Nephron (organoid): ENCODE data around the gene KLHL22.

Experiments used
- H3K27ac Mint-ChIP-seq, 3 experiments: 2 replicates each; pipeline ENCODE4 v1.8.0; 2020; ENCODE audit warnings: mixed read lengths in 3 of 3, mild to moderate bottlenecking in 2 of 3, moderate library complexity in 1 of 3
- H3K27me3 Mint-ChIP-seq: 2 replicates; pipeline ENCODE4 v1.8.0; 2021; ENCODE audit warnings: low read depth, mild to moderate bottlenecking, moderate library complexity, mixed read lengths
- H3K36me3 Mint-ChIP-seq: 2 replicates; pipeline ENCODE4 v1.8.0; 2020; ENCODE audit warnings: low read depth, mixed read lengths
- H3K4me1 Mint-ChIP-seq: 2 replicates; pipeline ENCODE4 v1.8.0; 2020; ENCODE audit warnings: mixed read lengths
- H3K4me3 Mint-ChIP-seq, 3 experiments: 2 replicates each; pipeline ENCODE4 v1.8.0; 2020; ENCODE audit warnings: mild to moderate bottlenecking in 3 of 3, mixed read lengths in 3 of 3, moderate library complexity in 2 of 3
- H3K9me3 Mint-ChIP-seq: 2 replicates; pipeline ENCODE4 v1.8.0; 2020; ENCODE audit warnings: mixed read lengths
- CTCF ChIP-seq, 3 experiments: fragments of 200-600 bp; sonication (generic); IDR thresholded peaks; one replicate each; pipeline ENCODE4 v1.5.0; 2021; ENCODE audit warnings: antibody characterized with exemption in 3 of 3; ENCODE audit not compliant: unreplicated experiment in 3 of 3

Gene KLHL22

DNA sequence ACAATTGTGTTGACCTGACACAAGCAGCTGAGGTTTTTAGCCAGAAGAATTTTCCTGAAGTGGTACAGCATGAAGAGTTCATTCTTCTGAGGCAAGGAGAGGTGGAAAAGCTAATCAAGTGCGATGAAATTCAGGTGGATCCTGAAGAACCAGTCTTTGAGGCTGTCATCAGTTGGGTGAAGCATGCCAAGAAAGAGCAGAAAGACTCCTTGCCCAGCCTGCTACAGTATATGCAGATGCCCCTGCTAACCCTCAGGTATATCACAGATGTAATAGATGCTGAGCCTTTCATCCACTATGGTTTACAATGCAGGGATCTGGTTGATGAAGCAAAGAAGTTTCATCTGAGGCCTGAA lies 45.1 kb downstream of the KLHL22 start:
- Mint-ChIP-seq H3K27me3 (no peaks in the 10 kb centered on the region), H3K9me3 (no peaks in the 10 kb centered on the region), H3K4me3 (no peak overlapping the region), H3K27ac (no peak overlapping the region), H3K4me1 (no peaks in the 10 kb centered on the region), H3K36me3 (peaks cover 49% of the 10 kb centered on the region)
- TF ChIP-seq CTCF (IDR thresholded peaks at IDR 0.05; ENCODE audit: unreplicated experiment in 3 of 3): no peak

DNA sequence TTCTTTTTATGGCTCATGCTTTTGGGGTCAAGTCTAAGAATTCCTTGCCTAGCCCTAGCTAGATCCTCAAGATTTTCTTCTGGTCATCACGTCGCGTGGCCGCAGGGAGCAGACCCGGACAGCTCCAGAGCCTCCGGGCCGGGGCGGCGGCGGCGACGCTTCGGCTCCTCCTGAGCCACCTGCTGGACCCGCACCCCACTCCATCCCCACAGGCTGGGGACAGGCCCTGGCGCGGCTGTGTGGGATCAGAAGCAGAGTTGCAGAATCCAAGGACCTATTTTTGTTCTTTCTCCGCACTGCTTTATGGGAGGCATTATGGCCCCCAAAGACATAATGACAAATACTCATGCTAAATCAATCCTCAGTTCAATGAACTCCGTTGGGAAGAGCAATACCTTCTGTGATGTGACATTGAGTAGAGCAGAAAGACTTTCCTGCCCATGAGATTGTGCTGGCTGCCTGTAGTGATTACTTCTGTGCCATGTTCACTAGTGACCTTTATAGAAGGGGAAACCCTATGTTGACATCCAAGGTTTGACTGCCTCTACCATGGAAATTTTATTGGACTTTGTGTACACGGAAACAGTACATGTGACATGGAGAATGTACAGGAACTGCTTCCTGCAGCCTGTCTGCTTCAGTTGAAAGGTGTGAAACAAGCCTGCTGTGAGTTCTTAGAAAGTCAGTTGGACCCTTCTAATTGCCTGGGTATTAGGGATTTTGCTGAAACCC lies 45.6 kb downstream of the KLHL22 start:
- TF ChIP-seq CTCF (IDR thresholded peaks at IDR 0.05; ENCODE audit: unreplicated experiment in 3 of 3): no peak
- Mint-ChIP-seq H3K4me1 (no peaks in the 10 kb centered on the region), H3K36me3 (peaks cover 45% of the 10 kb centered on the region), H3K4me3 (no peak overlapping the region), H3K27ac (no peak overlapping the region), H3K27me3 (no peaks in the 10 kb centered on the region), H3K9me3 (no peaks in the 10 kb centered on the region)

GRCh38 chr22:20448630-20449029 lies 47.0 kb downstream of the KLHL22 start:
- peaks cover 51% of the 10 kb centered on the region for H3K36me3 Mint-ChIP-seq
- H3K4me1 Mint-ChIP-seq: no peaks in the 10 kb centered on the region
- no peak for TF ChIP-seq CTCF (IDR thresholded peaks at IDR 0.05; ENCODE audit: unreplicated experiment in 3 of 3)
- H3K4me3 Mint-ChIP-seq: no peak overlapping the region
- no peak overlapping the region for H3K27ac Mint-ChIP-seq
- no peaks in the 10 kb centered on the region for H3K9me3 Mint-ChIP-seq
- no peaks in the 10 kb centered on the region for H3K27me3 Mint-ChIP-seq

DNA sequence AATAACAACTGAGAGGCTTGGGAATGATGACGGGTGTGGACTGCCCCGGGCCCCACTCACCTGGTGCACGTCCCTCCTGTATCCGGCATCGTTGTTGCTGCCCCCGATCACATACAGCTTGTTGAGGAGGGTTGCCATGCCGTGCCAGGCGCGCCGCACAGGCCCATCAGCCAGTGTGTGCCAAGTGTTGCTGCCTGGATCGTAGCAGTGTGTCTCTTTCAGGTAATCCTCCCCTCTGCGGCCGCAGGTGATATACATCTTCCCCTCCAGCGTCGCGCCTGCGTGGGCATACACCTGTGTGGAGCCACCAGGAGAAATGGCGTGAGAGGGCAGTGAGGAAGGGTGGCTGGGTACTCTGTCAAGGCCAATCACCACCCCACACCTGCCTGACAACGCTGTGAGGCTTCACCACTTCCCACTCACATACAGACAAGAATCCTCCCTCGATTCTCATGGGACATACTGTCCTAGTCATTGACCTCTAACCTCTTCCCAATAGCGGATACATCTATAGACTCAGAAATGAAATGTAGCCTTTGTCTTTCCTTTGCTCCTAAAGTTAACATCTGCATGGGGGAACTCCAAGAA lies 49.1 kb downstream of the KLHL22 start:
- peaks cover 46% of the 10 kb centered on the region for H3K36me3 Mint-ChIP-seq
- H3K9me3 Mint-ChIP-seq: no peaks in the 10 kb centered on the region
- TF ChIP-seq CTCF (IDR thresholded peaks at IDR 0.05; ENCODE audit: unreplicated experiment in 3 of 3): no peak
- no peak overlapping the region for H3K27ac Mint-ChIP-seq
- no peaks in the 10 kb centered on the region for H3K27me3 Mint-ChIP-seq
- H3K4me1 Mint-ChIP-seq: no peaks in the 10 kb centered on the region
- no peak overlapping the region for H3K4me3 Mint-ChIP-seq

DNA sequence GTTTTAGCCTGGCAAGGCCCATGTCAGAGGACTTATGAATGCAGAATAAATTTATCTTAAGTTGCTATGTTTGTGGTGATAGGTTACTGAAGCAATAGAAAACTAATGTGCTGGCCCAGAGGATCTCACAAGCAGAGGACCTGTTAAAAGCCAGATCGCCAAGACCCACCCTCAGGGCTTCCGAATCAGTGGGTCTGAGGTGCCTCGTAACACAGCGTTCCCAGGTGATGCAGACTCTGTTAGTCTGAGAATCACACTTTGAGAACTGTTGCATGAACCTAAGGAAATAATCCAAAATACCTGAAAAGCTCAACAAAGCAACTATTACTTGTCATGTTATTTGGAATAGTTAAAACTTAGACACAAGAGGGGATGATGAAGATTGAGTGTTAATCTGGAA lies 51.3 kb downstream of the KLHL22 start:
- Mint-ChIP-seq H3K4me3 (no peak overlapping the region), H3K27ac (no peak overlapping the region), H3K27me3 (no peaks in the 10 kb centered on the region), H3K36me3 (peaks cover 30% of the 10 kb centered on the region), H3K4me1 (peaks cover 4% of the 10 kb centered on the region), H3K9me3 (no peaks in the 10 kb centered on the region)
- no peak for TF ChIP-seq CTCF (IDR thresholded peaks at IDR 0.05; ENCODE audit: unreplicated experiment in 3 of 3)
